GM23338 (cell line): ENCODE measurements around the gene FNDC3B. TPM values are rescaled to one million over a fixed set of nuclear protein-coding genes. Genes with fewer than 3 reads are reported as not detected.

Experiments
- ATAC-seq: fragments of 200-7000 bp; cut with Tn5 transposase; 3 replicates; pipeline ENCODE4 v1.9.1; 2020
- DNase-seq: peaks from one replicate; pipeline ENCODE4 v3.0.0-alpha.2; 2015; ENCODE audit warnings: low spot score
- H2AFZ ChIP-seq: fragments of 200-600 bp; sonication (generic); 2 replicates; pipeline ENCODE4 v1.8.0; 2016; ENCODE audit warnings: antibody characterized with exemption, mild to moderate bottlenecking, moderate library complexity
- H3F3A ChIP-seq: fragments of 200-600 bp; sonication (generic); replicated peaks from 2 replicates; pipeline ENCODE4 v1.8.0; 2017; ENCODE audit warnings: antibody characterized with exemption, mixed run types, low read depth
- H3K27ac ChIP-seq: fragments of 200-600 bp; sonication (generic); 2 replicates; pipeline ENCODE4 v1.6.1; 2016; ENCODE audit warnings: low read depth
- H3K27me3 ChIP-seq: fragments of 200-600 bp; sonication (generic); 2 replicates; pipeline ENCODE4 v1.8.0; 2016; ENCODE audit warnings: mild to moderate bottlenecking, mixed run types, moderate library complexity; ENCODE audit not compliant: insufficient read depth
- H3K36me3 ChIP-seq: fragments of 200-600 bp; sonication (generic); 2 replicates; pipeline ENCODE4 v1.8.0; 2016; ENCODE audit warnings: mild to moderate bottlenecking; ENCODE audit not compliant: insufficient read depth
- H3K4me1 ChIP-seq: fragments of 200-600 bp; sonication (generic); 2 replicates; pipeline ENCODE4 v1.8.0; 2016; ENCODE audit warnings: mild to moderate bottlenecking, moderate library complexity; ENCODE audit not compliant: insufficient read depth
- H3K4me2 ChIP-seq: fragments of 200-600 bp; sonication (generic); 2 replicates; pipeline ENCODE4 v1.7.1; 2017; ENCODE audit warnings: mixed run types
- H3K4me3 ChIP-seq: fragments of 200-600 bp; sonication (generic); 2 replicates; pipeline ENCODE4 v1.6.1; 2016; ENCODE audit warnings: mixed run types
- H3K79me2 ChIP-seq: fragments of 200-600 bp; sonication (generic); replicated peaks from 2 replicates; pipeline ENCODE4 v1.8.0; 2017; ENCODE audit warnings: mild to moderate bottlenecking; ENCODE audit not compliant: insufficient read depth
- H3K9me2 ChIP-seq: fragments of 200-600 bp; sonication (generic); 2 replicates; pipeline ENCODE4 v1.8.0; 2017; ENCODE audit not compliant: insufficient read depth
- H4K20me1 ChIP-seq: fragments of 200-600 bp; sonication (generic); replicated peaks from 2 replicates; pipeline ENCODE4 v1.8.0; 2017; ENCODE audit warnings: mild to moderate bottlenecking; ENCODE audit not compliant: insufficient read depth
- H3K27ac Mint-ChIP-seq: 2 replicates; pipeline ENCODE4 v1.8.0; 2020; ENCODE audit warnings: inconsistent platforms, mild to moderate bottlenecking, moderate library complexity, mixed read lengths
- H3K27me3 Mint-ChIP-seq: 3 replicates; pipeline ENCODE4 v1.8.0; 2022; ENCODE audit warnings: low read depth, mild to moderate bottlenecking, moderate library complexity, mixed read lengths, inconsistent platforms; ENCODE audit not compliant: insufficient read depth, poor library complexity
- H3K36me3 Mint-ChIP-seq: 3 replicates; pipeline ENCODE4 v1.8.0; 2021; ENCODE audit warnings: low read depth, mild to moderate bottlenecking, inconsistent platforms, moderate library complexity, mixed read lengths
- H3K4me1 Mint-ChIP-seq: 3 replicates; pipeline ENCODE4 v1.8.0; 2020; ENCODE audit warnings: mild to moderate bottlenecking, inconsistent platforms, mixed read lengths
- H3K4me3 Mint-ChIP-seq: 3 replicates; pipeline ENCODE4 v1.8.0; 2021; ENCODE audit warnings: moderate library complexity, mild to moderate bottlenecking, inconsistent platforms, mixed read lengths
- H3K9me3 Mint-ChIP-seq: 3 replicates; pipeline ENCODE4 v1.8.0; 2020; ENCODE audit warnings: moderate library complexity, mild to moderate bottlenecking, inconsistent platforms, mixed read lengths
- STAT1 ChIP-seq: IDR thresholded peaks from one replicate; pipeline ENCODE4 v1.6.1; 2016; ENCODE audit warnings: antibody characterized with exemption; ENCODE audit not compliant: unreplicated experiment
- polyA plus RNA-seq: library from polyadenylated mRNA; unstranded; fragments of >200 nt; fragmentation: Nextera tagmentation; extraction: Ambion mirVana; gene quantifications from 2 replicates; pipeline ENCODE4 v1.2.1, GENCODE V29; 2016
- total RNA-seq: library from RNA; depleted of rRNA; stranded (reverse); fragments of >200 nt; shearing (Covaris generic); gene quantifications from 2 replicates; pipeline ENCODE4 v1.2.3, GENCODE V29; 2014
- TF ChIP-seq, protein P1 (sequence below): fragments of 250-450 bp; sonication (Bioruptor Pico); IDR thresholded peaks from 2 replicates; pipeline ENCODE4 v1.5.0; 2020; ENCODE audit warnings: mild to moderate bottlenecking, moderate library complexity
- TF ChIP-seq, protein P2 (sequence below), 2 experiments: fragments of 200-600 bp in 1 of 2; sonication (generic) in 1 of 2; conservative IDR thresholded peaks; 2 replicates each; pipeline versions ENCODE4 v1.5.1 to v1.6.1; 2016 to 2017; ENCODE audit warnings: antibody characterized with exemption in 2 of 2, low read depth in 2 of 2, mild to moderate bottlenecking in 2 of 2, moderate library complexity in 1 of 2

The FNDC3B gene
- total and polyA plus RNA-seq, 2 experiments from 2014 or later: 19.1 to 55.4 TPM

DNA sequence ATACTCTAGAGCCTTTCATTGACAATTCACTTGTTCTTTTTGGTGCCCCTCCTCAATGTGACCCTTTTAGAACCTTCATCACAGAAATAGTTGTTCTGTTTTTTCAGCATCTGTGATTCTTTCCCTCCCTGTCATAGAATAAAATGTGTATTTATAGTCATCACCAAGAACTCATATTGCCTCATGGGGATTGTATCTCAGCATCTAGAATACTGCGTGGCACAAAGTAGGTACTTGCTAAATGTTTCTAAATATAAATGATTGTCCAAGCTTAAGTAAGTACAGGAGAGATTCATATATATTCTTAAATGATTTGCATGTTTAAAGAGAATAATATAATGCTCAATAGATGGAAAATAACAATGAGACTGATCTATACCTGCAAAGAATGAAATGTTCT is 190.1 kb downstream of the FNDC3B start:
- Mint-ChIP-seq H3K4me3 (no peak overlapping the region), H3K27ac (no peak overlapping the region; the same call in 1 of the 2 replicates), H3K36me3 (peaks cover 10% of the 10 kb centered on the region; the same call in 2 of the 3 replicates), H3K4me1 (peaks cover 22% of the 10 kb centered on the region), H3K9me3 (no peaks in the 10 kb centered on the region), H3K27me3 (no peaks in the 10 kb centered on the region)
- H3K27ac ChIP-seq: no peak overlapping the region
- no peaks in the 10 kb centered on the region for H3F3A ChIP-seq
- TF ChIP-seq, protein P1, sequence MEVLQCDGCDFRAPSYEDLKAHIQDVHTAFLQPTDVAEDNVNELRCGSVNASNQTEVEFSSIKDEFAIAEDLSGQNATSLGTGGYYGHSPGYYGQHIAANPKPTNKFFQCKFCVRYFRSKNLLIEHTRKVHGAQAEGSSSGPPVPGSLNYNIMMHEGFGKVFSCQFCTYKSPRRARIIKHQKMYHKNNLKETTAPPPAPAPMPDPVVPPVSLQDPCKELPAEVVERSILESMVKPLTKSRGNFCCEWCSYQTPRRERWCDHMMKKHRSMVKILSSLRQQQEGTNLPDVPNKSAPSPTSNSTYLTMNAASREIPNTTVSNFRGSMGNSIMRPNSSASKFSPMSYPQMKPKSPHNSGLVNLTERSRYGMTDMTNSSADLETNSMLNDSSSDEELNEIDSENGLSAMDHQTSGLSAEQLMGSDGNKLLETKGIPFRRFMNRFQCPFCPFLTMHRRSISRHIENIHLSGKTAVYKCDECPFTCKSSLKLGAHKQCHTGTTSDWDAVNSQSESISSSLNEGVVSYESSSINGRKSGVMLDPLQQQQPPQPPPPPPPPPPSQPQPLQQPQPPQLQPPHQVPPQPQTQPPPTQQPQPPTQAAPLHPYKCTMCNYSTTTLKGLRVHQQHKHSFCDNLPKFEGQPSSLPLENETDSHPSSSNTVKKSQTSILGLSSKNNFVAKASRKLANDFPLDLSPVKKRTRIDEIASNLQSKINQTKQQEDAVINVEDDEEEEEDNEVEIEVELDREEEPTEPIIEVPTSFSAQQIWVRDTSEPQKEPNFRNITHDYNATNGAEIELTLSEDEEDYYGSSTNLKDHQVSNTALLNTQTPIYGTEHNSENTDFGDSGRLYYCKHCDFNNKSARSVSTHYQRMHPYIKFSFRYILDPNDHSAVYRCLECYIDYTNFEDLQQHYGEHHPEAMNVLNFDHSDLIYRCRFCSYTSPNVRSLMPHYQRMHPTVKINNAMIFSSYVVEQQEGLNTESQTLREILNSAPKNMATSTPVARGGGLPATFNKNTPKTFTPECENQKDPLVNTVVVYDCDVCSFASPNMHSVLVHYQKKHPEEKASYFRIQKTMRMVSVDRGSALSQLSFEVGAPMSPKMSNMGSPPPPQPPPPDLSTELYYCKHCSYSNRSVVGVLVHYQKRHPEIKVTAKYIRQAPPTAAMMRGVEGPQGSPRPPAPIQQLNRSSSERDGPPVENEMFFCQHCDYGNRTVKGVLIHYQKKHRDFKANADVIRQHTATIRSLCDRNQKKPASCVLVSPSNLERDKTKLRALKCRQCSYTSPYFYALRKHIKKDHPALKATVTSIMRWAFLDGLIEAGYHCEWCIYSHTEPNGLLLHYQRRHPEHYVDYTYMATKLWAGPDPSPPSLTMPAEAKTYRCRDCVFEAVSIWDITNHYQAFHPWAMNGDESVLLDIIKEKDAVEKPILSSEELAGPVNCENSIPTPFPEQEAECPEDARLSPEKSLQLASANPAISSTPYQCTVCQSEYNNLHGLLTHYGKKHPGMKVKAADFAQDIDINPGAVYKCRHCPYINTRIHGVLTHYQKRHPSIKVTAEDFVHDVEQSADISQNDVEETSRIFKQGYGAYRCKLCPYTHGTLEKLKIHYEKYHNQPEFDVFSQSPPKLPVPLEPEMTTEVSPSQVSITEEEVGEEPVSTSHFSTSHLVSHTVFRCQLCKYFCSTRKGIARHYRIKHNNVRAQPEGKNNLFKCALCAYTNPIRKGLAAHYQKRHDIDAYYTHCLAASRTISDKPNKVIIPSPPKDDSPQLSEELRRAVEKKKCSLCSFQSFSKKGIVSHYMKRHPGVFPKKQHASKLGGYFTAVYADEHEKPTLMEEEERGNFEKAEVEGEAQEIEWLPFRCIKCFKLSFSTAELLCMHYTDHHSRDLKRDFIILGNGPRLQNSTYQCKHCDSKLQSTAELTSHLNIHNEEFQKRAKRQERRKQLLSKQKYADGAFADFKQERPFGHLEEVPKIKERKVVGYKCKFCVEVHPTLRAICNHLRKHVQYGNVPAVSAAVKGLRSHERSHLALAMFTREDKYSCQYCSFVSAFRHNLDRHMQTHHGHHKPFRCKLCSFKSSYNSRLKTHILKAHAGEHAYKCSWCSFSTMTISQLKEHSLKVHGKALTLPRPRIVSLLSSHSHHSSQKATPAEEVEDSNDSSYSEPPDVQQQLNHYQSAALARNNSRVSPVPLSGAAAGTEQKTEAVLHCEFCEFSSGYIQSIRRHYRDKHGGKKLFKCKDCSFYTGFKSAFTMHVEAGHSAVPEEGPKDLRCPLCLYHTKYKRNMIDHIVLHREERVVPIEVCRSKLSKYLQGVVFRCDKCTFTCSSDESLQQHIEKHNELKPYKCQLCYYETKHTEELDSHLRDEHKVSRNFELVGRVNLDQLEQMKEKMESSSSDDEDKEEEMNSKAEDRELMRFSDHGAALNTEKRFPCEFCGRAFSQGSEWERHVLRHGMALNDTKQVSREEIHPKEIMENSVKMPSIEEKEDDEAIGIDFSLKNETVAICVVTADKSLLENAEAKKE: no peak
- no peaks in the 10 kb centered on the region for H3K36me3 ChIP-seq
- no peak overlapping the region for H3K4me2 ChIP-seq
- no peaks in the 10 kb centered on the region for H4K20me1 ChIP-seq
- no peak overlapping the region for H2AFZ ChIP-seq
- no peaks in the 10 kb centered on the region for H3K27me3 ChIP-seq
- H3K4me1 ChIP-seq: peaks cover 16% of the 10 kb centered on the region
- no peak for DNase-seq
- no peak for ATAC-seq
- H3K4me3 ChIP-seq: no peak overlapping the region
- H3K79me2 ChIP-seq: peaks cover 47% of the 10 kb centered on the region
- no peaks in the 10 kb centered on the region for H3K9me2 ChIP-seq

- Histone ChIP-seq H3K27ac (no peak overlapping the region), H3K9me2 (no peaks in the 10 kb centered on the region), H3K4me1 (peaks cover 14% of the 10 kb centered on the region), H3K36me3 (no peaks in the 10 kb centered on the region), H3F3A (no peaks in the 10 kb centered on the region), H3K27me3 (no peaks in the 10 kb centered on the region), H3K79me2 (peaks cover 38% of the 10 kb centered on the region), H4K20me1 (no peaks in the 10 kb centered on the region), H2AFZ (no peak overlapping the region), H3K4me3 (no peak overlapping the region), H3K4me2 (no peak overlapping the region)
- Mint-ChIP-seq H3K36me3 (peaks cover 7% of the 10 kb centered on the region; the same call in 1 of the 3 replicates), H3K27ac (no peak overlapping the region), H3K4me3 (no peak overlapping the region), H3K4me1 (peaks cover 20% of the 10 kb centered on the region), H3K27me3 (no peaks in the 10 kb centered on the region), H3K9me3 (no peaks in the 10 kb centered on the region)
- TF ChIP-seq STAT1: no peak
- TF ChIP-seq, protein P2, sequence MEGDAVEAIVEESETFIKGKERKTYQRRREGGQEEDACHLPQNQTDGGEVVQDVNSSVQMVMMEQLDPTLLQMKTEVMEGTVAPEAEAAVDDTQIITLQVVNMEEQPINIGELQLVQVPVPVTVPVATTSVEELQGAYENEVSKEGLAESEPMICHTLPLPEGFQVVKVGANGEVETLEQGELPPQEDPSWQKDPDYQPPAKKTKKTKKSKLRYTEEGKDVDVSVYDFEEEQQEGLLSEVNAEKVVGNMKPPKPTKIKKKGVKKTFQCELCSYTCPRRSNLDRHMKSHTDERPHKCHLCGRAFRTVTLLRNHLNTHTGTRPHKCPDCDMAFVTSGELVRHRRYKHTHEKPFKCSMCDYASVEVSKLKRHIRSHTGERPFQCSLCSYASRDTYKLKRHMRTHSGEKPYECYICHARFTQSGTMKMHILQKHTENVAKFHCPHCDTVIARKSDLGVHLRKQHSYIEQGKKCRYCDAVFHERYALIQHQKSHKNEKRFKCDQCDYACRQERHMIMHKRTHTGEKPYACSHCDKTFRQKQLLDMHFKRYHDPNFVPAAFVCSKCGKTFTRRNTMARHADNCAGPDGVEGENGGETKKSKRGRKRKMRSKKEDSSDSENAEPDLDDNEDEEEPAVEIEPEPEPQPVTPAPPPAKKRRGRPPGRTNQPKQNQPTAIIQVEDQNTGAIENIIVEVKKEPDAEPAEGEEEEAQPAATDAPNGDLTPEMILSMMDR (conservative IDR thresholded peaks at IDR 0.05; ENCODE audit: low read depth in 2 of 2): no peak
- ATAC-seq (no peak), DNase-seq (no peak)
Measured at GRCh38 chr3:172231318-172231901, 192.0 kb downstream of the FNDC3B start.
